Activated CD8-positive, alpha-beta memory T cell treated with anti-CD3 and anti-CD28 coated beads for 36 hours (primary cell): ENCODE measurements around the gene PGGT1B. TPM values are rescaled to one million over a fixed set of nuclear protein-coding genes. Genes with fewer than 3 reads are reported as not detected.

Experiments
- CTCF ChIA-PET: fragments of 350-600 bp; sonication (Branson Sonifier 250); formaldehyde crosslinking; loops from one replicate; lab custom pipeline; 2021; ENCODE audit warnings: antibody characterized with exemption; lab: Charles Lee
- POLR2A ChIA-PET: fragments of 350-600 bp; sonication (Branson Sonifier 250); formaldehyde crosslinking; loops from one replicate; lab custom pipeline; 2021; ENCODE audit warnings: antibody characterized with exemption; lab: Charles Lee
- total RNA-seq, 2 experiments: library from RNA; stranded (reverse); gene quantifications; one replicate each; pipeline ENCODE4 v1.2.3, GENCODE V29; 2021

Gene PGGT1B
- total RNA-seq: 10 to 100 TPM; 42.5 to 45.2 TPM

DNA sequence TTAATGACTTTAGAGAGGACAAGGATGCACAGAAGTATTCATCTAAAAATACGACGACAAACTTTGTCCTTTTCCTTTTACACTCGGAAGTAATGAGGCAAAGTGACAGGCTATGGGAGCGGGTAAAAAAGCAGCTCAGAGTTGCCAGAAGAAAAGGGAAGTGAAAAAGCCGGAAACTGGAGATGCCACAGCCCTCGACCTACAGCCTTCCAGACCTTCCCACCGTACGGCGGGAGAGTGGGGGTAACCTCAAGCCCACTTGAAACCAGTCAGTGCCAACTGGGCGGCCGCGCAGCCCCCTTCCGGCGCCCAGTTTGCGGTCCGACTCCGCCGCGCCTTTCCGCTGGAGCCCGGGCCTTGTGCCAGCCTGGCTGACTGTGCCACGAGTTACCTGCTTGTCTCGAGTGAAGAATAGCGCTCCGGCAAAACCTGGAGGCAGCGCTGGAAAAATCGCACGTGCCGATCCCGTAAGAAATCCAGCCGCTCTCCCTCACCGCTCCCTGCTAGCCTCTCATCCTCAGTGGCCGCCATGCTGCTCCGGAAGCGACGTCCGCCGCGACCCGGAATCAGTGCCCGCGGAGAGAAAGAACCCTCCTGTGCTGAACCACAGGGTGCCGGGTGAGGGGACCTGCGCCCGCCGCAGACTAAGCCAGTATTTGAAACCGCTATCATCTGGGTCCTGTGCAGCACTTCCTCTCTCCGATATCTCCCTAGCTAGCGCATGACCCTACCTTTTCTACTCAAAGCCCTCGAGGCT, at the start of gene PGGT1B:
Gene PGGT1B, minus strand, starts transcription at position 557 of the 757 bp plus-strand sequence. Its CDS starts 26 bp downstream, at position 531.
- CTCF ChIA-PET: interaction anchor here (1.1 to 1.5 kb wide), 3 partner anchors 33 to 312 kb away, joined by 3 read pairs; no protein-coding TSS in a partner anchor
- POLR2A ChIA-PET: interaction anchor here (0.8 to 0.9 kb wide), 2 partner anchors 34 to 281 kb away, joined by 3 read pairs; no protein-coding TSS in a partner anchor

DNA sequence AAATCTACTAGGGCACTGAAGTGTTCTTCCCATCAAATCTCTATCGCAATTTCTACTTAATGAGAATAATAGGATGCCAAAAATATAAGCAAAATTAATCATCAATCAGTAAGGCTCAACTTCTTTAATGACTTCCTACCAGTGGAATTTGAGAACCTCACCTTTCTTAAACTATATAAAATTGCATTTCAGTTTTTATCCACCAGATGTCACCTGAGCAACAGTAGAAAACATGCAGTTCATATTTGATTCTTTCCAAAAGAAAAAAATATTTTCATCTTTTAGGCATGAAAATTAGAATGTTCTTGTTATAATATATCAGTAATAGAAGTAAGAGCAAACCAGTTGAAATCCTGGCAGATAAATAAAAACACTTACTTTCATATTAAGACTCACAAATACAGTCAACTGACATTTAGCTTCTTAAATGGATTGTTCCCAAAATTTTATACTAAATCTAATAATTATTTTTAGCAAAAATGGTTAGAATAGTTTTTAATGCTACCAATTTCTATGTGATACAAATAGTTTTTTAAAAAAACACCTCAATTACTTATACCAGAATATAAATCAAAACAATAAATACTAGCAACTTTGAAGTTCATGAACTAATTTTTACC, 47.2 kb upstream of the PGGT1B start:
- POLR2A ChIA-PET: interaction anchor here (1.0 kb wide), 1 partner anchor 265 kb away, joined by 9 read pairs; no protein-coding TSS in a partner anchor
- CTCF ChIA-PET: interaction anchor here (1.1 to 2.7 kb wide), 6 partner anchors 14 to 278 kb away, joined by 3 to 17 read pairs (median 4); no protein-coding TSS in a partner anchor

DNA sequence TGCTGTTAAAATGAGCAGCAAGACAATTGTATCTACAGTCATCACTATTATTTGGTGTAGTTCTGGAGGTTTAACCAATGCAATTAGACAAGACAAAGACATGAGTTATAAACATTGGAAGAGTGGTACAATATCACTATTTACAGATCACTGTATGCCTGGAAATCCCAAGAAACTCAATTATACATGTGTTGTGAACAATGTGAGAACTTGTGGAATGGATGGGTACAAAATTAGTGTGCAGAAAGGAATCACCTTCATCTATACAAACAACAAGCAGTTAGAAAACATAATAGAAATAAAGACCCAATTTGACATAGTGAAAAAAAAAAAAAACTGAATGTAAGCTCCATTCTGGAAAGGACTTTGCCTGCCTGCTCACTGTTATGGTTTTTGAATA, 46.1 kb upstream of the PGGT1B start:
- ChIA-PET CTCF (interaction anchor here (1.1 to 2.7 kb wide), 5 partner anchors 13 to 279 kb away, joined by 4 to 17 read pairs (median 5); no protein-coding TSS in a partner anchor), POLR2A (no interaction called here)

DNA sequence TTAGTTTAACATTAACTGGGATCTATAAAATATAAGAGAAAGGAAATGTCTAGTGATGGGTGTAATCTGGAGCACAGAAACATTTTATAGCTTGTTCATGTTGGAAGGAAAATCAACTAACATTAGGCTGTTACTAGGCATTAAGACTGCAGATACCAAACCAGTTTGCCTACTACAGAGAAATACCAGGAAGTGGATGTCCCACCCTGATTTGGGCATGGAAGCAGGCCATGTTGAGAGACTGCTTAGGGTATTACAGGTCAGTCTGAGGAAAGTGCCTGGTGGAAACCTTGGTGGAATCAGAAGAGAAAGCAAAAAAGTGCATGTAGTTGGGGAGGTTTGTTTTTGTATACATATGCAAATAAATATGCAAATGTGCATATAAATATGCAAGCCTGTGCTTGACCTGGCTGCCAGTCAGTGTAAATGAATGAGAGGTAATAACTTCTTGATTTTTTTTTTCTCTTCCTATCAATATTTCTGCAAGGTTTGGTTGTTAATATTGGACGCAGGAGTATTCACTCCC, 43.4 kb upstream of the PGGT1B start:
- POLR2A ChIA-PET: no interaction called here
- CTCF ChIA-PET: interaction anchor here (2.4 kb wide), 1 partner anchor 268 kb away, joined by 12 read pairs; no protein-coding TSS in a partner anchor

DNA sequence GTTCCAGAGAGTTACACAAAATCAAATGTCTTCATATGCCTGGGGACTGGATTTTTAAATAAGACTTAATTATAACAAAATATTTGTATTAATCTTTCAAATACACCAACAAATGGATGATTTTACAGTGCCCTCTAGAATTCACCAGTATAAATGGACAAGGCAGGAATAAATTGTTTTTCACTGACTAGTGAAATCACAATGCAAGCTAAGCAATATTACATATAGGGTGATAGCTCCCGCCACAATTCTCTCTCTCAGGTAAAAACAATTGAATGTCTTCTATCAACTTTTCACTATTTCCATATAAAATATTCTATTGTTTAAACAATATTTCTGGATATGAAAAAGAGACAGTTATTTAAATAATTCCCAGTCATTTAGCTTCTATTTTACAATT, 41.8 kb upstream of the PGGT1B start:
- CTCF ChIA-PET: no interaction called here
- POLR2A ChIA-PET: no interaction called here

DNA sequence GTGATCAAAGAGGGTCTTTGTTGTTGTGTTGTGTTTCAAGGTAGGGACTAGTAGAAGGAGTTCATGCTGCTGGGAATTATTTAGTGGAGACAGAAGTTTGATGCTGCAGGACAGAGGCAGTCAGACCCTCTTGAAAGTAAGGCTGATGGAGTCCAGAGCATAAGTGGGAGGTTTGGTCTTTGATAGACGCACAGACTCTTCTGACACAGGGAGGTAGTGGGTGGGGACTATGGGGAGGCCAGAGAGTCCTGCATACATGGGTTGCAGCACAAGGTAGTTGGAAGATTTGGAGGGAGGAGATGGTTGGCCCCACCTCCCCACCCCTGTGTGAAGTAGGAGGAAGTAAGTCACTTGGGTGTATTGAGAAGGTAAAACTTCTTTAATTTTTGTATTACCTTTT, 36.1 kb upstream of the PGGT1B start:
- CTCF ChIA-PET: no interaction called here
- POLR2A ChIA-PET: no interaction called here

DNA sequence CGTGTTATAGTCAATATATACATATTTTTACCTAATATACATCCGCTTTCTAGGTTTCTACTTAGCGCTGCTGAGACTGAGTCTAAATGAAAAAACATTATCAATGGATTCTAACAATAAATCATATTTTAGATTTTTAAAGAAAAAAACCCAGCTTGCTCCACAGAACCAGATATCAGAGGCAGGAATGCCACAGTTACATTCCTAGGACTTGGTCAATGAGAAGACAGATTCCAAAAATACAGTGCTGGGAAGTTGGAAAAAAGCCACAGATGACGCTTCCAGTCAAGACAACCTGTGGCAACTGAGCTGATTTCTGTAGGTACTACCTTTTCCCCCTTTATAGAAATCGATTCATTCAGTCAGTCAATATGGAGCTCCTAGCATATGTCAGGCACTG, 34.4 kb upstream of the PGGT1B start:
- ChIA-PET POLR2A (interaction anchor here (1.2 to 1.3 kb wide), 2 partner anchors 247 to 788 kb away, joined by 3 to 4 read pairs; partner anchors contain the start of gene COMMD10), CTCF (no interaction called here)

DNA sequence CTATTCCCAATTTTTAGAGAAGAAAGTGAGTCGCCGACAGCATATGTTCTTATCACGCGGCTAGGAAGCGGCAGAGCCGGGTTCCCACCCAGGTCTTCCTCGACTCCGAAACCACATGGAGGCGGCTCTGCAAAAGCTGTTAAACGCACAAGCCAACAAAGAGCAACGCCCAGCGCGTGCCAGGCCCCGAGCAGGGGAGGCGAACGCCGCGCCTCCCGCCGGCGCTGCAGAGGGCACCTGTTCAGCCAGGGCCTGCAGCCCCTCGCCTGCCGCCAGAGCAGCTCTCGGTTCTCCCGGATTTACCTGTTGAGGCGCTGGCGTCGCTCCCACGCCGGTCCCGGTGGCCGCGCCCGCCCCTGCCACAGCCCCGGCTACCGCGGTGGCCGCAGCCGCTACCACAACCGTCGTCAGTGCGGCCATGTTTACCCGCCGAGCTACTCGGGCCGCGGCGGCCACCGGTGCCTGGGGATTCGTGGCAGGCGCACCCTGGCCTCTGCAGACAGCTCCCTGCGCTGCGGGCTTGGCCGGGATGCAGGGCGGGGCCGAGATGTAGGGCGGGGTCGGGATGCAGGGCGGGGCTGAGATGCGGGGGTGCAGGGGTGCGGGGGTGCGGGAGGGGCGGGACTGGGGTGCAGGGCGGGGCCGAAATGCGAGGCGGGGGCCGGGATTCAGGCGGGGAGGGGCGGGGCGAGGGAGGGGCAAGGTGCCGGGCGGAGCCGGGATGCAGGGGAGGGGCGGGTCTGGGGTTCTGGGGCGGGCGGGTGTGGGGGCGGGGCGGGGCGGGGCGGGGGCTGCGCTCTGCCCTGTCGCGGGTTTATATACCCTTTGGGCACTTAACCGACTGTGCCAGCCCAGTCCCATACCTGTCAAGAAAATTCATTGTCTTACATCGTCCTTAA, 33.7 kb upstream of the PGGT1B start, which contains the start of gene CCDC112:
Gene CCDC112, minus strand, starts transcription at position 531 of the 899 bp plus-strand sequence. Its CDS starts 111 bp downstream, at position 420.
- ChIA-PET CTCF (interaction anchor here (0.7 to 1.4 kb wide), 2 partner anchors 13 to 33 kb away, joined by 3 to 5 read pairs; partner anchors contain the start of gene PGGT1B), POLR2A (interaction anchor here (0.6 to 1.3 kb wide), 5 partner anchors 33 to 1151 kb away, joined by 3 to 4 read pairs (median 4); partner anchors contain the start of genes COMMD10 and FEM1C)

DNA sequence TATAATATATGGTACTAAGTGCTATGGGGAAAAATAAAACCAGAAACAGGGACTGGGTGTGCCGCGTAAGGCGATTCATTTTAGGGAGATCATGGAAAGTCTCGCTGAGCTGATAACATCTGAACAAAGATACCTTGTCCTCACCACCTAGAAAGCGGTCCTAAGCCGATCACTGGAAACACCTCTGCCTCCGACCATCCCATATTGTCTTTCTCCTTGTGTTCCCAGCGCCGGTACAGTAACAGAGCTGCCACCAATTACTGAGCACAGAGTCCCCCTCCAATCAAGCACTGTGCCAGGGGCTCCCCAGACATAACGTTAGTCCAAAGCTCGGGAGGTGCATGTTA, 33.1 kb upstream of the PGGT1B start:
- ChIA-PET CTCF (interaction anchor here (0.7 to 1.4 kb wide), 3 partner anchors 13 to 279 kb away, joined by 3 to 5 read pairs (median 3); partner anchors contain the start of gene PGGT1B), POLR2A (interaction anchor here (0.6 to 1.2 kb wide), 4 partner anchors 33 to 1152 kb away, joined by 3 to 4 read pairs (median 4); partner anchors contain the start of genes COMMD10 and FEM1C)

DNA sequence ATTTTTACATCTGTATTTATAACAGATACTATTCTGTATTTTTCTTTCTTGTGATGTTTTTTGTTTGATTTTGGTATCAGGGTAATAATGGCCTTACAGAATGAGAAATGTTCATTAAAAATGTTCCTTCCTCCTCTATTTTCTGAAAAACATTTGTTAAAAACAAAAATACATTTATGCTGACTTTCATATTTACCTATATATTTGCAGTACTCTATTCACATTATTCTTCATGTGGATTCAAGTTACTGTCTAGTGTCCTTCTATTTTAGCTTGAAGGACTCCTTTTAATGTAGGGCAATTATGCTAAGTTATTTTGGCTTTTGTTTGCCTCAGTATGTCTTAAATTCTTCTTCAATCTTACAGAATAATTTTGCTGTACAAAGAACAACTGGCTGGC, 28.7 kb upstream of the PGGT1B start:
- ChIA-PET POLR2A (no interaction called here), CTCF (no interaction called here)

DNA sequence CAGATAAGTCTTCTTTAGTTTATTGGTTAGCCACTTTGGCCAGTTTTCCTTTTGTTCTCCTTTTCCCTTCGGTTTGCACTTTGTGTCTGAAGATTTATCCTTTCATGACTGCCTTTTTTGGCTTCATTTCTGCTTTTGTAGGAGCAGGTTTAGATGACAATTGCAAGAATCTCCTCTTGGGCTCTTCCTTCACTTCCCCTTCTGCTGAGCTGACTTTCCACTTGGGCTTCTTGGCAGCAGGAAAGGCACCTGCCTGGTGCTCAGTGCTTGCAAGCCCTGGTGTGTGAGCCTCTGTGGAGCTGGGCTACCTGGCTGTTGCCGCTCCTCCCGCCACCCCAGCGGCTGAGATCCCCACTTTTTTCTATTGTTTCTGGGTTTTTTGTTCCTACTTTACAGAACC, 26.4 kb upstream of the PGGT1B start:
- ChIA-PET POLR2A (no interaction called here), CTCF (no interaction called here)

DNA sequence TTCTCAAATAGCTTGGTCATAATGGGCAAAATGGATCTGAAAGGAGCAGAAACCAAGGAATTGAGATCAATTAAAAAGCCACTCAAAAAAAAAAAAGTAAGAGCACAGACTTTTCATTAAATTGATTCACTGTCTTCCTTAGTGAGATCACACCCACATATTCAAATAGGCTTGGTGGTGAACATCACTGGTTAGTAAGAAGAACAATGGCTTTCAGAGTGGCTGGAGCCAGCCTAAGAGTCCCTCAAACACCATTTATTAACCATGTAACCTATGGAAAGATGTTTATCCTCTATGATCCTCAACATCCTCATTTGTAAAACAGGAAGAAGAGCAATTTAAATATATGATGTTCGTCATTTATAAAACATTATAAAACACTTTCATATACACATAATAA, 21.3 kb upstream of the PGGT1B start:
- CTCF ChIA-PET: no interaction called here
- POLR2A ChIA-PET: no interaction called here

DNA sequence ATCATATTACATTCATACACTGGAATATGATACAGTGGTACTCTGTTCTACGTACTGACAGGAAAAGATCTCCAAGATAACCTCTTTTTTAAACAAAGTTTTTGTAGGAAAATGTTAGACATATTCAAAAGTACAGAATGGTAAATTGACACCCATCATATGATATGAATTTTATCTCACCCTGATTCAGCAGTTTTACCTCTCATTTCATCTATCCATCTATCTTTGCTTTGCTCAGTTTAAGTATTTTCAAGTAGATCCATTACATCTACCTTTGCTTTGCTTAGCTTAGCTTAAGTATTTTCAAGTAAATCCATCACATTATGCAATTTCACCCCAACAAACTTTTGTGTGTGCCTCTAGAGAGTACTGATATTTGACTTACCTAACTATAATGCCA, 19.5 kb upstream of the PGGT1B start:
- CTCF ChIA-PET: no interaction called here
- POLR2A ChIA-PET: no interaction called here

DNA sequence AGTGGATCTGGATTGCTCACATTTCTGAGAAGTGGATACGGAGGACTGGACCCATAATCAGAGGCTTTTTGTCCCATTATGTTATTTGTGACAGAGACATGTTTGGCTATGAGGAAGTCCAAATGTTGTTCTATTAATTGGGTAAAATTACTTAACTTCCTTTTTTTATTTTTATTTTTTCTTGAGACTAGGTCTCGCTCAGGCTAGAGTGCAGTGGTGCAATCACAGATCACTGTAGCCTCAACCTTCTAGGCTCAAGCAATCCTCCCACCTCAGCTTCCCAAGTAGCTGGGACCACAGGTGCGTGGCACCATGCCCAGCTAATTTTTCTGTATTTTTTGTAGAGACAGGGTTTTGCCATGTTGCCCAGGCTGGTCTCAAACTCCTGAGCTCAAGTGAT, 11.9 kb upstream of the PGGT1B start:
- CTCF ChIA-PET: no interaction called here
- POLR2A ChIA-PET: no interaction called here

DNA sequence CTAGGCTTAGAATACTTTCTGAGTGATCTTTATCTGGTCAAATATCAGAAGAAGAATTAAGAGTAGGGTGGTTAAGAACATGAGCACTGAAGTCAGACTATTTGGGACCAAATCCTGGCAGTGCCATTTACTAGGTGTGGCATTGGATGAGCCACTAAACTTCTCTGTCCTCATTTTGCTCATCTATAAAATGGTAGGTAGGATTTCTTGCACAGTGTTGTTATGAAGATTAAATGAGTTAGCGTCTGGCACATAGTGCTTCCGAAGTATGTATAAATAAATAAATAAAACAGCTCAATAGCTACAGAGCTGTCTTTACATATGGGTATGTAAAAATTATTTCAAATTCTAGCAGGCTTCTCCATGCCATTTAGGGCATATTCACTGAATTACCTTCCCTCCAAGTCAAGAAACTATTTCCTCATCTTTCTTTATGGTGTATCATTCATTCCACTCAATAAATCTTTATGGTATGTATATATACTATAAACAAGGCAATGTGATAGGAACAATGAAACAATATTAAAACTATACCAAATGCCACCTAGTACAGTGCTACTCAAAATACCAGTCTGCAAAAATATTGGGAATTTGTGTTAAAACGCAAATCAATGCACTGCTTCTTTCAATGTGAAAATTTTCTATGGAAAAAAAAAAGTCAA, 9.8 kb upstream of the PGGT1B start:
- ChIA-PET POLR2A (no interaction called here), CTCF (no interaction called here)

DNA sequence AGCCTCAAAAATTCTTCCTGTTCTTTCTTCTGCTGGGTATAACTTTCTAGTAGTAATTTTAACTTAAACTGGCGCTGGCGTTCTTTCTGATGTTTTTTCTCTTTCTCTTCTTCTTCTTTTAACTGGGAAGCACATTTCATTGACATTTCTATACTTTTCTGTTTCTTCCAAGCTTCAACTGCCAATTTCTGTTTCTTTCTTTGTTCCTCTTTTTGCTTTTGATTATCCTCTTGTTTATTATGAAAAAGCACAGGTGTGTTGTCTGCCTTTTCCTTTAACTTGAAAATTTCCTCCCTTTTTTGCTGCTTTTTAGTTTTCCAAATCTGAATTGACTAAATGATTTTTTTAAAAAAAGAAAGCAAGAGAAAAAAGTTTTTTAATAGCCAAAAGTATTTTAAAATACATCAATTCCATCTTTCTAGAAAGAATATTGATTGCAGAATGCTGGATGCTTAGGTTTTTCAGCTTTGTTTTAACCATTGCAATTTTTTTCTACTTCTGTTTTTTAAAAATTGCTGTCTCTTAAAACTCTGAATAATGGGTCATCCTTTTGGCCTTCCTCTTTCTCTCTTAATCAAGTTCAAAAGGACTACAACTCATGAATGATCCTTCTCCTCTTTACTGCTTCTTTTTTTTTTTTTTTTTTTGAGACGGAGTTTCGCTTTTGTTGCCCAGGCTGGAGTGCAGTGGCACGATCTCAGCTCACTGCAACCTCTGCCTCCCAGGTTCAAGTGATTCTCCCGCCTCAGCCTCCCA, 8.8 kb upstream of the PGGT1B start:
- CTCF ChIA-PET: interaction anchor here (0.7 kb wide), 1 partner anchor 36 kb away, joined by 3 read pairs; no protein-coding TSS in a partner anchor
- POLR2A ChIA-PET: no interaction called here

DNA sequence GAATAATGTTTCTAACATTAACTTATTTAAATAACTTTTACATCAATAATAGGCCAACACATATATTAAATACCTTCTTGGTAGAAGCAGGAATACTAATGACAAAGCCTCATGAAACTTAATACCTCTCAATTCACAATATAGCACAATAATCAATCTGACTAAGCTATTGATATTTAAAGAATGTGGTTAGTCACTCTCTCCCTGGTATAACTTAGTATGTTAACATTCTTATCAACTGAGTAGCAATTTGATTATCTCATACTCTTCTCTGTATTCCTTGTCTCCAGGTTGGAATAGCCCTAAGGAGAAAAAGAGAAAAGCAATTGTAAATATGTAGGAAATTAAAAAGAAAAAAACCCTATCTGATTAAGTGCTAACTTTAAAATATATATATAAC, 4.9 kb upstream of the PGGT1B start:
- CTCF ChIA-PET: no interaction called here
- POLR2A ChIA-PET: no interaction called here
